Panc1 (cell line): ENCODE measurements around the gene COTL1.

Experiments used
- POLR2AphosphoS5 ChIP-seq: IDR thresholded peaks from 2 replicates; pipeline ENCODE4 v1.6.1; 2012; ENCODE audit warnings: mild to moderate bottlenecking, low read depth, low read length, moderate library complexity
- SIN3A ChIP-seq: IDR thresholded peaks from 2 replicates; pipeline ENCODE4 v1.6.1; 2012; ENCODE audit warnings: low read depth, mild to moderate bottlenecking, low read length, moderate library complexity, borderline replicate concordance; ENCODE audit not compliant: insufficient read depth
- TCF7L2 ChIP-seq: IDR thresholded peaks from 2 replicates; pipeline ENCODE4 v1.6.1; 2011; ENCODE audit warnings: mild to moderate bottlenecking, low read depth, low read length, inconsistent platforms
- TF ChIP-seq, protein P1 (sequence below): fragments of 450-650 bp; IDR thresholded peaks from 2 replicates; pipeline ENCODE4 v1.5.1; 2017; ENCODE audit warnings: mild to moderate bottlenecking
- TF ChIP-seq, protein P2 (sequence below), 2 experiments: IDR thresholded peaks; 2 replicates each; pipeline ENCODE4 v1.6.1; 2011 to 2012; ENCODE audit warnings: low read depth in 2 of 2, control low read depth in 1 of 2, low read length in 1 of 2, mild to moderate bottlenecking in 1 of 2, moderate library complexity in 1 of 2; ENCODE audit not compliant: insufficient read depth in 1 of 2

DNA sequence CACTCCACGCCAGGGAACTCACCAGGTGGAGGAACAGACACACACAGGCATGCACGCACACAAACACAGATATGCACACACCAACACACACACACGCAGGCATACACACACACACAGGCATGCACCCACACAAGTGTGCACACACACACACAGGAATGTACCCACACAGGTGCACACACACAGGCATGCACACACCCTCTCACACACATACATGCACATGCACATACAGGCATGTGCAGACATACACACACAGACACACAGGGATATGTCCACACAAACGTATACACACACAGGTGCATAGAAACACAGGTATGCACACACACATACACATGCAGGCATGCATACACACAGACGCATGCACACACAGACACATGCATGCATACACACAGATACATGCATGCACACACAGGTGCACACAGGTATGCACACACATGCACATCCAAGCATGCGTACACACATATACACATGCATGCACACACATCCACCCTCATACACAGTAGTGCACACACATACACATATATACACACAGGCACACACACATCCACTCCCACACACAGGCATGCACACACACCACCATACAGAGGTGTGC lies 39.2 kb downstream of the COTL1 start:
- TF ChIP-seq POLR2AphosphoS5 (no peak), TCF7L2 (no peak), SIN3A (no peak)
- TF ChIP-seq, protein P1, sequence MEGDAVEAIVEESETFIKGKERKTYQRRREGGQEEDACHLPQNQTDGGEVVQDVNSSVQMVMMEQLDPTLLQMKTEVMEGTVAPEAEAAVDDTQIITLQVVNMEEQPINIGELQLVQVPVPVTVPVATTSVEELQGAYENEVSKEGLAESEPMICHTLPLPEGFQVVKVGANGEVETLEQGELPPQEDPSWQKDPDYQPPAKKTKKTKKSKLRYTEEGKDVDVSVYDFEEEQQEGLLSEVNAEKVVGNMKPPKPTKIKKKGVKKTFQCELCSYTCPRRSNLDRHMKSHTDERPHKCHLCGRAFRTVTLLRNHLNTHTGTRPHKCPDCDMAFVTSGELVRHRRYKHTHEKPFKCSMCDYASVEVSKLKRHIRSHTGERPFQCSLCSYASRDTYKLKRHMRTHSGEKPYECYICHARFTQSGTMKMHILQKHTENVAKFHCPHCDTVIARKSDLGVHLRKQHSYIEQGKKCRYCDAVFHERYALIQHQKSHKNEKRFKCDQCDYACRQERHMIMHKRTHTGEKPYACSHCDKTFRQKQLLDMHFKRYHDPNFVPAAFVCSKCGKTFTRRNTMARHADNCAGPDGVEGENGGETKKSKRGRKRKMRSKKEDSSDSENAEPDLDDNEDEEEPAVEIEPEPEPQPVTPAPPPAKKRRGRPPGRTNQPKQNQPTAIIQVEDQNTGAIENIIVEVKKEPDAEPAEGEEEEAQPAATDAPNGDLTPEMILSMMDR = no peak
- TF ChIP-seq, protein P2, sequence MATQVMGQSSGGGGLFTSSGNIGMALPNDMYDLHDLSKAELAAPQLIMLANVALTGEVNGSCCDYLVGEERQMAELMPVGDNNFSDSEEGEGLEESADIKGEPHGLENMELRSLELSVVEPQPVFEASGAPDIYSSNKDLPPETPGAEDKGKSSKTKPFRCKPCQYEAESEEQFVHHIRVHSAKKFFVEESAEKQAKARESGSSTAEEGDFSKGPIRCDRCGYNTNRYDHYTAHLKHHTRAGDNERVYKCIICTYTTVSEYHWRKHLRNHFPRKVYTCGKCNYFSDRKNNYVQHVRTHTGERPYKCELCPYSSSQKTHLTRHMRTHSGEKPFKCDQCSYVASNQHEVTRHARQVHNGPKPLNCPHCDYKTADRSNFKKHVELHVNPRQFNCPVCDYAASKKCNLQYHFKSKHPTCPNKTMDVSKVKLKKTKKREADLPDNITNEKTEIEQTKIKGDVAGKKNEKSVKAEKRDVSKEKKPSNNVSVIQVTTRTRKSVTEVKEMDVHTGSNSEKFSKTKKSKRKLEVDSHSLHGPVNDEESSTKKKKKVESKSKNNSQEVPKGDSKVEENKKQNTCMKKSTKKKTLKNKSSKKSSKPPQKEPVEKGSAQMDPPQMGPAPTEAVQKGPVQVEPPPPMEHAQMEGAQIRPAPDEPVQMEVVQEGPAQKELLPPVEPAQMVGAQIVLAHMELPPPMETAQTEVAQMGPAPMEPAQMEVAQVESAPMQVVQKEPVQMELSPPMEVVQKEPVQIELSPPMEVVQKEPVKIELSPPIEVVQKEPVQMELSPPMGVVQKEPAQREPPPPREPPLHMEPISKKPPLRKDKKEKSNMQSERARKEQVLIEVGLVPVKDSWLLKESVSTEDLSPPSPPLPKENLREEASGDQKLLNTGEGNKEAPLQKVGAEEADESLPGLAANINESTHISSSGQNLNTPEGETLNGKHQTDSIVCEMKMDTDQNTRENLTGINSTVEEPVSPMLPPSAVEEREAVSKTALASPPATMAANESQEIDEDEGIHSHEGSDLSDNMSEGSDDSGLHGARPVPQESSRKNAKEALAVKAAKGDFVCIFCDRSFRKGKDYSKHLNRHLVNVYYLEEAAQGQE (IDR thresholded peaks at IDR 0.05; ENCODE audit: insufficient read depth in 1 of 2, low read depth in 2 of 2, low read length in 1 of 2) = no peak
